Forelimb muscle (tissue), 1 donor: ENCODE measurements around the gene TTC39A. TPM values are rescaled to one million over a fixed set of nuclear protein-coding genes. Genes with fewer than 3 reads are reported as not detected.

Experiments
- DNase-seq: peaks from one replicate; pipeline ENCODE4 v3.0.0-alpha.2; 2013; ENCODE audit warnings: low read depth
- polyA plus RNA-seq: library from polyadenylated mRNA; unstranded; fragments of 120-200 nt; gene quantifications from one replicate; pipeline ENCODE4 v1.2.1, GENCODE V29; 2013; ENCODE audit not compliant: insufficient read length

Gene TTC39A
- polyA plus RNA-seq, 1 donor: 3.9 TPM

DNA sequence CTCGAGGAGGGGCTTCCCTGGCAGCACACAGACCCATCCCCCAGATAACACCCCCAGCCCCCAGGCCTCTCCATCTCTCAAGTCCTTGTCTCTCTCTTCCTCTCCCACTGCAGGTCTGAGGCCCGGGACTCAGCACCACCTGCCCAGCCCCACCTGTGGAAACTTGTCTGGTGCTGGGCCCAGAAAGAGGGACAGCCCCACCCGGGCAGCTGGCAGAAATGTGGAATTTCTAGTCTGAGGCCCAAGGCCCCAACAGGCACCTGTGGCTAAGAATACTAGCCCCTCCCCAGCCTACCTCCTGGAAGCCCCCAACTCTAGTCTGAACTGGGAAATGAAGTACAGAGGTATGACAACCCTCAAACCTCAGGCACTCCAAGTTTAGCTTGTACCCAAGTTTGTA is 15.4 kb downstream of the TTC39A start:
- DNase-seq: no peak

DNA sequence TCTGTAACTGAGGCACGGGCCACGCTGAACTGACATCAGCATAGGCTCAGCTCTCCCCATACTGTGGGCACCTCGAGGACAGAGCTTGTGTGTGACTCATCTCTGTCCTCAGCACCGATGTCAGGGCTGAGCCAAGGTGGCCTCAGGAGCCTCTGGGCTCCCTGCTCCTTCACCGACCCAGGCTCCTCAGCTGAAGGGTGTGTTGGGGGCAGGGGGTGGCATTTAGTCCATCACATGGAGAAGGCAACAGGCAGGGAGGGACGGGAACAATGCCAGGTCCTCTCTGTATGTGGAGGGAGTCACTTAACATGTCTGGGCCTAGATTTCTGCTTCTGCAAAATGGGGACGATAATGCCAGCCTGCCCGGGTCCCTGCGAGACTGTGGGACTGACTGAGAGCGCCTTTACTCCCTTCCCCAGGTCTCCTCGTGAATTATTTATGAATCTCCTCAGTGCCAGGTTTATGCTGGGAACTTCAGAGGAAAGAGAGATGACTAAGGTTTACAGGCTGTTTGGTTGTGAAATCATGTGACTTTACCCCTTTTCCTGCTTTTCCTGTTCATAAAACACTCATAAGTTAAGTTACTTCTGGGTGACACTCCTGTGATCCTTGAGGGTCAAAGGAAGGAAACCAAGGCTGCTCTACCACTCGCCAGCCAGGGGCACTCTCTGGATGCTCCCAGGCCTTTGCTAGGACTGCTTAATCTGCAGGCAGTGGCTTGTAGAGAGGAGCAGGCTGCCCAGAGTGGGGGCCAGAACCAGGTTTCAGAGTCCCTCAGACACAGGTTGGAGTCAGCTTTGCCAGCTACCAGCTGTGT is 16.2 kb downstream of the TTC39A start:
- no peak for DNase-seq

DNA sequence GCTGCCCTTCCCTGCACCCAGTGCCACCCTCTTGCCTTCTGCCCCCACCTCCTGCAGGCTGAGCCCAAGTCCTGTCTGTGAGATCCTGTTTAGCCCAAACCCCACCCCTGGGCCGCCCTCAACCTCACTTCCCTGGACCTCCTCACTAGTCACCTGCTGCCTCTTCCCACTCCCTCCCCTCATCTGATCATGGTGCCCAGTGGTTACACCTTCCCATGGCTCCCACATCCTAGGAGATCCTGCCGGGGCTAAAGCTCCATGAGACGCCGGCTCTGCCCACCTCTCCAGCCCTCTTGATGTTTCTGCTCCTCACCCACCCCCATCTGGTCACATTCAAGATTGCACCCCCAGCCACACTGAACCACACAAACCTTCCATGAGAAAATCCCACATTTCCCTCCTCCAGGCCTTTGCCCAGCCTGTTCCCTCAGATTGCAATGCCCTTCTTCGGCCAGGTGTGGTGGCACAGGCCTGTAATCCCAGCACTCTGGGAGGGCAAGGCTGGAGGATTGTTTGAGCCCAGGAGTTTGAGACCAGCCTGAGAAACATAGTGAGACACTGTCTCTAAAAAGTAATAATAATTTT is 17.0 kb downstream of the TTC39A start:
- DNase-seq: no peak

DNA sequence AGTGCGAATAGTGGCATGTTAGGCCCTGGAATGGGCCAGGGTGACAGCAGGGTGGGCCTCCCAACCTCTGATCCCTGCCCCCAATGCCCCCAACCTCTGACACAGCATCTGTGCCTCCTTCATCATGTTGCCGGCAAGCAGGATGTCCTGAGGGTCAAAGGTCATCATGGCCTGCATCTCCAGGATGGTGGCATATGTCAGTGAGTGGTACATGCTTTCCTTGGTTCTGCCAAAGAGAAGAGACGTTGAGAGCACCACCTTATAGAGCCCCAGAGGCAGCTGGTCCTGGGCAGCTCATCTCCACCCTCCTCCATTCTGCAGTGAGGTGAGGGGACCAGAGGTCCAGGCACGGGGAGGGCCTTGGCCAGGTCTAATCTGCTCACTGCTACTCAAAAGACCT is 17.6 kb downstream of the TTC39A start:
- no peak for DNase-seq

- no peak for DNase-seq
Observed at GRCh38 chr1:51311826-51312225, 18.5 kb downstream of the TTC39A start.

DNA sequence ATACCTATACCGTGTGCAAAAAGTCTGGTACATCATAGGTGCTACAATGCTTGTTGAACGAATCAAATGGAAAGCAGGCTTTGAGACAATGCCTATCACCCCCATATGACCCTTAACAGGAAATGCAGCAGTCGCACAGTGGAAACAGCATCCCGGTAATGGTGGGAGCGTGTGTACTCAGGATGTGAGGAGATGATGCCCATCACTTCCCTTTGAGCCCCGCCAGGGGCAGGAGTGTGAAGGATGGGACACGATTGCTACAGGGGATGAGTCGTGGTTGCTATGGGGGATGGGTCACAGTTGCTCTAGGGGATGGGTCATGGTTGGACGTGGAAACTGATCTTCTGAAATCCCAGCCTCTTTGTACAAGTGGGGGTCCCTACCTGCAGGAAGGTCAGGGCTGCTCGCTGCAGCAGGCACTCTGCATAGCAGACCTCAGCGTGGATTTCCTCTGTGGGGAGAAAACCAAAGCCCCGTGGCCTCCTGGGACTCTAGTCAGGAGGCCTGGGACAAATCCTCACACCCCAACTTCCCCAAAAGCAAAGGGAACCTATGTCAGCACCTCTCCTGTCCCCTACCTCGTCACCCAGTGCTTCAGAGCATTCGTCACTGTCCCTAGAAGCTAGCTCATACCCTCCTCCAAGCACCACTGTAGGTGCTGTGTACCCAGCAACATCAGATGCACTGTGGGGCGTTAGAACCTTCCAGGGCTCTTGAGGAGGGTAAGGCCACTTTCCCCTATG is 19.3 kb downstream of the TTC39A start:
- DNase-seq: no peak

GRCh38 chr1:51309291-51309690 is 21.1 kb downstream of the TTC39A start:
- DNase-seq: no peak

- no peak for DNase-seq
Observed at GRCh38 chr1:51308636-51309035, 21.7 kb downstream of the TTC39A start.

DNA sequence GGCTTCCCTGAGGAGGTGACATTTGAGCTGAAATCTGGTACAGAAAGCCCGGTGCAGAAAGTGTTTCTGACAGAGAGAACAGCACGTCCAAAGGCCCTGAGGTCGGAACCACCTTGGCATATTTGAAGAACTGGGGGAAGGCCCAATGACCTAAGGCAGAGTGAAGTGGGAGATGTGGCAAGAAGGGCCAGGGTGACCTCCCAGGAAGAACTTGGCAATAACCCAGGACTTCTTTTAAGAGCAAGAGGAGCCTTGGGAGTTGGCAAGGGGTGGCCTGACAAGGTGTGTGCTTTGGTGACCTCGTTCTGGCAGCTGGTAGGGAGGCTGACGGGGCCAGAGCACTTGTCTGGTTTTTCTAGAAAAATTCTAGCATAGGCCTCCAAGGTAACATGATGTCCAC is 23.4 kb downstream of the TTC39A start:
- DNase-seq: no peak

DNA sequence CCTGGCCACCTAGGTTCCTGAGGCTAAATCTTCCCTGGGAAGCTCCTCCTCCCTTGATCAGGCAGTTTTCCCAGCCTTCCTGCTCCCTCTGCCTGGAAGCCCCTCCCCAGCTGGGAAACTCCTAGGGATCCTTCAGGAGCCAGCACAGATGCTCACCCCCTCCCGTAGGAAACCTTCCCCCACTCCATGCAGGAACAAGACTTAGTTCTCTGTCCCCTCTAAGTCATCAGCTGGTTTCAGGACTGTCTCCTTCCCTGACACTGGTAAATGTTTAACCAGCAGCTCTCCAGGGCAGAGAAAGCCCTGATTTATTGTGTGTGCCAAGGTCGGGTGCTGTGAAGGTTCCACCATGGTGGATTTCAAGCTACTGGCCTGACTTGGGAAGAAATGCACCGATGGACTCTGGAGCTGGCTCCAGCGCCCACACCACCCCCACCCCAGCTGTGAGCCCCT is 25.0 kb downstream of the TTC39A start:
- DNase-seq: no peak

DNA sequence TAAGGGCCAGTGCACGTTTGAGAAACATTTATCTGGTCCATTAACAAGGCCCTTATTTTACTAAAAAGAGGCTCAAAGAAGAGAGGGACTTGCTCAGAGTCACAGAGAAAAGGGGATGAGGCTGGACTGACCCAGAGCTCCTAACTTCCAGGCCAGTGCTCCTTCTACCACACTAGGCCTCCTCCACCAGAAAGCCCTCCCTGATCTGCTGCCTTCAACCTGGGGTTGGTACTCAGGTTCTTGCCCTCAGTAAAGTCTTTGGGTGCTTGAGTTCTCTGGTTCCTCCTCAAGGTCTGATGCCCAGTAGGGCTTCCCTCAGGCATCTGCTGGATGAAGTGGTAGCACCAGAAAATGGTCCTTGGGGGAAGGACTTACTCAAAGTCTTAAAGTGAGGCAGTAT is 26.0 kb downstream of the TTC39A start:
- no peak for DNase-seq

GRCh38 chr1:51303751-51304251 is 26.6 kb downstream of the TTC39A start:
- no peak for DNase-seq

DNA sequence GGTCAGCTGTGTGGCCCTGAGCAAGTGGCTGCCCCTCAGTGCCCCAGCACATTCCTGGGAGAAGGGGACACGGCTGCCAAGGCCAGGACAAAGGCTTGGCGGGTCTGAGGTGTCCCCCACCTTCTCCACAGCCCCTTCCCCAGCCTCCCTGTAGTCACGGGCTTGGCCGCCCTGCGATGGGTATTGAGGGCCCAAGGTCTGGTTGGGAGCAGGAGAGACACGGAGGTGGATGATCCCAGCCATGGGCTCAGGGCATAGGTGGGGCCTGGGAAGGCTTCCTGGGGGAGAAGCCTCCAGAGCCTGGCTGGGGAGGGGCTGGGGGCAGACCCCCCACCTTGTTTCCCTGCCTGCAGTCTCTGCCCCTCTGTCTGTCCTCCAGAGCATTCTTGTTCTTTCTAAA is 27.0 kb downstream of the TTC39A start:
- DNase-seq: no peak

- DNase-seq: no peak
Observed at GRCh38 chr1:51302746-51303145, 27.6 kb downstream of the TTC39A start.

DNA sequence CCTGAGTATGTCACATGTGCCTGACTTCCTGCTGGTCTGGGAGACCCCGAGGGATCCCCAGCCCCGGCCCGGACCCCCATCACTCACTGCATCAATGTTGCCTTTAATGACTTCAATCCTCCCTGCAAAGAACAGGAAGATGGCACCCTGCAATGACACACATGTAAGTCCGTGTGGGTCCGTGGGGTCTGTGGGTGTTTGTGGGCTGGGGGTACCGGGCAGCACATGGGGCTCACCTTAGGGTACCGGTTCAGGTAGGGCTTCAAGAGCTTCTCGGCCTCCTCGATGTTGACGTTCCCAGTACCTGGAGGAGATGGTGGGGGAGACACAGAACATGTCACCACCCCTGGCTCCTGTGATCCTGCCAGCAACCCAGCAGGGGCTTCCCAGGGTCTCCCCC is 28.1 kb downstream of the TTC39A start:
- no peak for DNase-seq

- DNase-seq: no peak
Observed at GRCh38 chr1:51301844-51302162, 28.6 kb downstream of the TTC39A start.

- no peak for DNase-seq
Observed at GRCh38 chr1:51301152-51301843, 29.1 kb downstream of the TTC39A start.

GRCh38 chr1:51299981-51300670 is 30.2 kb downstream of the TTC39A start:
- no peak for DNase-seq

DNA sequence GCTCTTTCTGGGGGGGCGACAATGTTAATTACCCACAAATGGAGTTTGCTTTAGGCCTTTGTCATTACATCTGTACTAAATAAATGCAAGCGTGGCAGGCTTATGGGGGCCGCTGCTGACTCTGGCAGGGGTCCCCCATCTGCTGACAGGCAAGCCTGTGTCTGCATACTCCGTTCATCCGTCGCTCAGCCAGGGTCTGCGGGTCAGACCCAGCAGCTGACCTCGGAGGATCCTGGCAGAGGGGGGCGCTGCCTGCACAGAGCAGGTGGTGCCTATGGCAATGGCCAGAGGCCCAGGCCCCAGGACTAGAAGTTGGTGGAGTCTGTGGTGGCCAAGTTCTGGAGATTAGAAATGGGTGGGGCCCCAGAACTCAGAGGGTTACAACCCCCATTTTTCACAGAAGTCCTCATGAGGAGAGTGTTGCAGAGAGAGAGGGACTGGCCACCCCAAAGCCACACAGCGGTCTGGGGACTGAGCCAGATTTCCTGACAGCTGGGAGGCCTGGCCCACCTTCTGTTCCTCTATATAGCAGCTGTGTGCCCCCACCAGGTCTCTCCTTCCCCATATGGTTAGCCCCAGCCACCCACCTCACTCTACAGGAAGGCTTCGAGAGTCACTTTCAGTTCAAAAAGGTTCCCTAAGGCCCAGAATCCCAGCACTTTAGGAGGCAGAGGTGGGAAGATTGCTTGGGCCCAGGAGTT is 31.0 kb downstream of the TTC39A start:
- DNase-seq: no peak

GRCh38 chr1:51298322-51298705 is 32.0 kb downstream of the TTC39A start:
- DNase-seq: no peak
